OCI-LY7 (cell line): ENCODE results near the gene TMED6.
"Not testable (repeated sequence)": the region's sequence is repeated elsewhere in the genome, so short reads cannot be mapped to it uniquely, and the experiment has no call there.

Source experiments
- CTCF ChIP-seq: fragments of 200-600 bp; sonication (generic); conservative IDR thresholded peaks from 2 replicates; pipeline ENCODE4 v1.5.1; 2014; ENCODE audit warnings: mild to moderate bottlenecking, antibody characterized with exemption, low read length, moderate library complexity, mixed read lengths
- EZH2phosphoT487 ChIP-seq: fragments of 200-600 bp; sonication (generic); IDR thresholded peaks from 2 replicates; pipeline ENCODE4 v1.6.1; 2018; ENCODE audit warnings: low read depth, borderline replicate concordance, mild to moderate bottlenecking, mixed run types, antibody characterized with exemption, low read length, moderate library complexity, mixed read lengths

- not testable (repeated sequence) for TF ChIP-seq CTCF, EZH2phosphoT487
These were observed 54.8 kb downstream of the TMED6 start for GRCh38 chr16:69296771-69297170.
